GM11168 (cell line): ENCODE measurements around the gene PLIN3.

Experiments used
- in situ Hi-C: fragments of 300-500 bp; cut with MboI; formaldehyde crosslinking; loops from one replicate; pipeline ENCODE4 v1.12.0; 2022; ENCODE audit warnings: low sequenced_read_pairs; ENCODE audit not compliant: unreplicated experiment

Gene PLIN3

GRCh38 chr19:4791183-4792018 is 76.1 kb downstream of the PLIN3 start, which contains the start of gene FEM1A:
TSS of gene FEM1A (plus strand) at chr19:4791734. CDS start at chr19:4791855, 121 bp downstream.
- in situ Hi-C loops, result loop anchor here (5.0 kb wide), 1 partner anchor 59 kb away; no protein-coding TSS in a partner anchor
